ENCODE results near the gene CFAP54. TPM values are rescaled to one million over a fixed set of nuclear protein-coding genes. Genes with fewer than 3 reads are reported as not detected.

The CFAP54 gene
- total and polyA plus RNA-seq, 2 experiments from 2014 or later, result 0.07 to 0.76 TPM

DNA sequence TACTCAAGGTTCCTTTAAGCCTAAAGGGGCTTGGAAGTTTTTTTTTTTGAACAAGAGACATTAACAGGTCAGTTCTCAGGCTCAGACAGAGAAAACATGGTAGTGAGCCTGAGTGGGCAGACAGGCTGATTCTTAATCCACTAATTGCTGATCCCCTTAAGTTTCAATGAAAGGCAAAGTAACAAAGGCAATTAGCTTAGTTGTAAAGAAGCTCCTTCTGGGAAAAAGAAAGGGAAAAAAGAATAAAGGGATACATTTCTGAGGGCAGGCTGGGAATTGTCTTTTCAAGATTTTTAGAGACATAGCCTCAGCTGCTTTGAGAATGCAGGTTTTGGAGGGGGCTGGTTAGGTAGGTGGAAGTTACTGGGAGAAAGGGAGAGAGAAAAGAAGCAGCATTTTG is 133.8 kb downstream of the CFAP54 start (continued):
- TF ChIP-seq, protein P1, sequence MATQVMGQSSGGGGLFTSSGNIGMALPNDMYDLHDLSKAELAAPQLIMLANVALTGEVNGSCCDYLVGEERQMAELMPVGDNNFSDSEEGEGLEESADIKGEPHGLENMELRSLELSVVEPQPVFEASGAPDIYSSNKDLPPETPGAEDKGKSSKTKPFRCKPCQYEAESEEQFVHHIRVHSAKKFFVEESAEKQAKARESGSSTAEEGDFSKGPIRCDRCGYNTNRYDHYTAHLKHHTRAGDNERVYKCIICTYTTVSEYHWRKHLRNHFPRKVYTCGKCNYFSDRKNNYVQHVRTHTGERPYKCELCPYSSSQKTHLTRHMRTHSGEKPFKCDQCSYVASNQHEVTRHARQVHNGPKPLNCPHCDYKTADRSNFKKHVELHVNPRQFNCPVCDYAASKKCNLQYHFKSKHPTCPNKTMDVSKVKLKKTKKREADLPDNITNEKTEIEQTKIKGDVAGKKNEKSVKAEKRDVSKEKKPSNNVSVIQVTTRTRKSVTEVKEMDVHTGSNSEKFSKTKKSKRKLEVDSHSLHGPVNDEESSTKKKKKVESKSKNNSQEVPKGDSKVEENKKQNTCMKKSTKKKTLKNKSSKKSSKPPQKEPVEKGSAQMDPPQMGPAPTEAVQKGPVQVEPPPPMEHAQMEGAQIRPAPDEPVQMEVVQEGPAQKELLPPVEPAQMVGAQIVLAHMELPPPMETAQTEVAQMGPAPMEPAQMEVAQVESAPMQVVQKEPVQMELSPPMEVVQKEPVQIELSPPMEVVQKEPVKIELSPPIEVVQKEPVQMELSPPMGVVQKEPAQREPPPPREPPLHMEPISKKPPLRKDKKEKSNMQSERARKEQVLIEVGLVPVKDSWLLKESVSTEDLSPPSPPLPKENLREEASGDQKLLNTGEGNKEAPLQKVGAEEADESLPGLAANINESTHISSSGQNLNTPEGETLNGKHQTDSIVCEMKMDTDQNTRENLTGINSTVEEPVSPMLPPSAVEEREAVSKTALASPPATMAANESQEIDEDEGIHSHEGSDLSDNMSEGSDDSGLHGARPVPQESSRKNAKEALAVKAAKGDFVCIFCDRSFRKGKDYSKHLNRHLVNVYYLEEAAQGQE (IDR thresholded peaks at IDR 0.05; ENCODE audit: unreplicated experiment), result no peak
- TF ChIP-seq EZH2 (IDR thresholded peaks at IDR 0.05; ENCODE audit: low read depth, unreplicated experiment), result no peak
- TF ChIP-seq ZNF114 (CRISPR knock-in tag; IDR thresholded peaks at IDR 0.05), result no peak
- TF ChIP-seq ZNF331 (CRISPR knock-in tag; IDR thresholded peaks at IDR 0.05; ENCODE audit: low read depth), result no peak
- no peak for TF ChIP-seq POLR2AphosphoS5 (IDR thresholded peaks at IDR 0.05; ENCODE audit: low read depth)
- TF ChIP-seq STAT1 (IDR thresholded peaks at IDR 0.05; ENCODE audit: unreplicated experiment), result no peak
- no peak for TF ChIP-seq JUNB (IDR thresholded peaks at IDR 0.05; ENCODE audit: unreplicated experiment)
- TF ChIP-seq, protein P2, sequence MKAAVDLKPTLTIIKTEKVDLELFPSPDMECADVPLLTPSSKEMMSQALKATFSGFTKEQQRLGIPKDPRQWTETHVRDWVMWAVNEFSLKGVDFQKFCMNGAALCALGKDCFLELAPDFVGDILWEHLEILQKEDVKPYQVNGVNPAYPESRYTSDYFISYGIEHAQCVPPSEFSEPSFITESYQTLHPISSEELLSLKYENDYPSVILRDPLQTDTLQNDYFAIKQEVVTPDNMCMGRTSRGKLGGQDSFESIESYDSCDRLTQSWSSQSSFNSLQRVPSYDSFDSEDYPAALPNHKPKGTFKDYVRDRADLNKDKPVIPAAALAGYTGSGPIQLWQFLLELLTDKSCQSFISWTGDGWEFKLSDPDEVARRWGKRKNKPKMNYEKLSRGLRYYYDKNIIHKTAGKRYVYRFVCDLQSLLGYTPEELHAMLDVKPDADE (IDR thresholded peaks at IDR 0.05), result no peak
- TF ChIP-seq, protein P3, sequence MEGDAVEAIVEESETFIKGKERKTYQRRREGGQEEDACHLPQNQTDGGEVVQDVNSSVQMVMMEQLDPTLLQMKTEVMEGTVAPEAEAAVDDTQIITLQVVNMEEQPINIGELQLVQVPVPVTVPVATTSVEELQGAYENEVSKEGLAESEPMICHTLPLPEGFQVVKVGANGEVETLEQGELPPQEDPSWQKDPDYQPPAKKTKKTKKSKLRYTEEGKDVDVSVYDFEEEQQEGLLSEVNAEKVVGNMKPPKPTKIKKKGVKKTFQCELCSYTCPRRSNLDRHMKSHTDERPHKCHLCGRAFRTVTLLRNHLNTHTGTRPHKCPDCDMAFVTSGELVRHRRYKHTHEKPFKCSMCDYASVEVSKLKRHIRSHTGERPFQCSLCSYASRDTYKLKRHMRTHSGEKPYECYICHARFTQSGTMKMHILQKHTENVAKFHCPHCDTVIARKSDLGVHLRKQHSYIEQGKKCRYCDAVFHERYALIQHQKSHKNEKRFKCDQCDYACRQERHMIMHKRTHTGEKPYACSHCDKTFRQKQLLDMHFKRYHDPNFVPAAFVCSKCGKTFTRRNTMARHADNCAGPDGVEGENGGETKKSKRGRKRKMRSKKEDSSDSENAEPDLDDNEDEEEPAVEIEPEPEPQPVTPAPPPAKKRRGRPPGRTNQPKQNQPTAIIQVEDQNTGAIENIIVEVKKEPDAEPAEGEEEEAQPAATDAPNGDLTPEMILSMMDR (conservative IDR thresholded peaks at IDR 0.05; ENCODE audit: low read depth in 2 of 2), result no peak

DNA sequence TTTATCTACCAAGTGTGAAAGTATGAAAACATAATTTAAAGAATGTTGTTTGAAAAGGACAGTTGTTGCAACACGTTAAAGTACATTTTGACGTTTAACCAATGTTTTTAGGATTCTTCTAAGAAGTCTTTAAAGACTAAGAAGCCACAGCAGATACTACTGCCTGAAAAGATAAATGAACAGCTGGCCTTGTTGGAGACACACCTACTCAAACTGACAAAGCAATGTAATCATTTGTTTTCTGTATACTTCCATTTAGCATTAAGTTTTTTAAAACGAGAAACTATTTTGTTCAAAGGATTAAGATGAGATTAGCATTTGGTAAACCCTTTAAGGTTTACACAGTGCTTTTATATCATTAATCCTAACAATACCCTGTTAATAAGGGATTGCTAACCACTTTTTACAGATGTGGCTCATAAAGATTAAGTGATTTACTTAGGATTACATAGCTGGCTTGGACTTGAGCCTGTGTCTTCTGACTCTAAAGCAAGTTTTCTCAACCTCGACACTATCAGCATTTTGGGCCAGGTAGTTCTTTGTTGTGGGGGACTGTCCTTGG is 134.4 kb downstream of the CFAP54 start:
- H3K27ac Mint-ChIP-seq, result no peak overlapping the region
- no peaks in the 10 kb centered on the region for H3K36me3 Mint-ChIP-seq (ENCODE audit: low read depth)
- H3K4me3 Mint-ChIP-seq, result no peak overlapping the region
- H2AFZ ChIP-seq, result no peak overlapping the region; the same call in 1 of the 2 replicates
- no peaks in the 10 kb centered on the region for H3K27me3 ChIP-seq (ENCODE audit: insufficient read depth)
- no peak overlapping the region for H3K4me3 ChIP-seq
- no peaks in the 10 kb centered on the region for H3F3A ChIP-seq (replicated peaks; ENCODE audit: low read depth)
- H3K4me2 ChIP-seq, result no peak overlapping the region
- H3K36me3 ChIP-seq (ENCODE audit: insufficient read depth), result no peaks in the 10 kb centered on the region
- no peaks in the 10 kb centered on the region for H4K20me1 ChIP-seq (replicated peaks; ENCODE audit: insufficient read depth)
- no peaks in the 10 kb centered on the region for H3K27me3 Mint-ChIP-seq (ENCODE audit: insufficient read depth, low read depth, poor library complexity)
- no peak for DNase-seq (ENCODE audit: low spot score)
- H3K9me3 Mint-ChIP-seq, result no peaks in the 10 kb centered on the region
- H3K27ac ChIP-seq (ENCODE audit: low read depth), result no peak overlapping the region
- ATAC-seq, result no peak
- H3K79me2 ChIP-seq (replicated peaks; ENCODE audit: insufficient read depth), result no peaks in the 10 kb centered on the region
- H3K4me1 ChIP-seq (ENCODE audit: insufficient read depth), result peaks cover 3% of the 10 kb centered on the region; the same call in 1 of the 2 replicates
- no peaks in the 10 kb centered on the region for H3K9me2 ChIP-seq (ENCODE audit: insufficient read depth)
- peaks cover 4% of the 10 kb centered on the region; the same call in 2 of the 3 replicates for H3K4me1 Mint-ChIP-seq
- TF ChIP-seq STAT1 (IDR thresholded peaks at IDR 0.05; ENCODE audit: unreplicated experiment) (no peak), POLR2AphosphoS5 (IDR thresholded peaks at IDR 0.05; ENCODE audit: low read depth) (no peak), ZNF114 (CRISPR knock-in tag; IDR thresholded peaks at IDR 0.05) (no peak)
- TF ChIP-seq, protein P2 (IDR thresholded peaks at IDR 0.05), result no peak
- TF ChIP-seq, protein P4, sequence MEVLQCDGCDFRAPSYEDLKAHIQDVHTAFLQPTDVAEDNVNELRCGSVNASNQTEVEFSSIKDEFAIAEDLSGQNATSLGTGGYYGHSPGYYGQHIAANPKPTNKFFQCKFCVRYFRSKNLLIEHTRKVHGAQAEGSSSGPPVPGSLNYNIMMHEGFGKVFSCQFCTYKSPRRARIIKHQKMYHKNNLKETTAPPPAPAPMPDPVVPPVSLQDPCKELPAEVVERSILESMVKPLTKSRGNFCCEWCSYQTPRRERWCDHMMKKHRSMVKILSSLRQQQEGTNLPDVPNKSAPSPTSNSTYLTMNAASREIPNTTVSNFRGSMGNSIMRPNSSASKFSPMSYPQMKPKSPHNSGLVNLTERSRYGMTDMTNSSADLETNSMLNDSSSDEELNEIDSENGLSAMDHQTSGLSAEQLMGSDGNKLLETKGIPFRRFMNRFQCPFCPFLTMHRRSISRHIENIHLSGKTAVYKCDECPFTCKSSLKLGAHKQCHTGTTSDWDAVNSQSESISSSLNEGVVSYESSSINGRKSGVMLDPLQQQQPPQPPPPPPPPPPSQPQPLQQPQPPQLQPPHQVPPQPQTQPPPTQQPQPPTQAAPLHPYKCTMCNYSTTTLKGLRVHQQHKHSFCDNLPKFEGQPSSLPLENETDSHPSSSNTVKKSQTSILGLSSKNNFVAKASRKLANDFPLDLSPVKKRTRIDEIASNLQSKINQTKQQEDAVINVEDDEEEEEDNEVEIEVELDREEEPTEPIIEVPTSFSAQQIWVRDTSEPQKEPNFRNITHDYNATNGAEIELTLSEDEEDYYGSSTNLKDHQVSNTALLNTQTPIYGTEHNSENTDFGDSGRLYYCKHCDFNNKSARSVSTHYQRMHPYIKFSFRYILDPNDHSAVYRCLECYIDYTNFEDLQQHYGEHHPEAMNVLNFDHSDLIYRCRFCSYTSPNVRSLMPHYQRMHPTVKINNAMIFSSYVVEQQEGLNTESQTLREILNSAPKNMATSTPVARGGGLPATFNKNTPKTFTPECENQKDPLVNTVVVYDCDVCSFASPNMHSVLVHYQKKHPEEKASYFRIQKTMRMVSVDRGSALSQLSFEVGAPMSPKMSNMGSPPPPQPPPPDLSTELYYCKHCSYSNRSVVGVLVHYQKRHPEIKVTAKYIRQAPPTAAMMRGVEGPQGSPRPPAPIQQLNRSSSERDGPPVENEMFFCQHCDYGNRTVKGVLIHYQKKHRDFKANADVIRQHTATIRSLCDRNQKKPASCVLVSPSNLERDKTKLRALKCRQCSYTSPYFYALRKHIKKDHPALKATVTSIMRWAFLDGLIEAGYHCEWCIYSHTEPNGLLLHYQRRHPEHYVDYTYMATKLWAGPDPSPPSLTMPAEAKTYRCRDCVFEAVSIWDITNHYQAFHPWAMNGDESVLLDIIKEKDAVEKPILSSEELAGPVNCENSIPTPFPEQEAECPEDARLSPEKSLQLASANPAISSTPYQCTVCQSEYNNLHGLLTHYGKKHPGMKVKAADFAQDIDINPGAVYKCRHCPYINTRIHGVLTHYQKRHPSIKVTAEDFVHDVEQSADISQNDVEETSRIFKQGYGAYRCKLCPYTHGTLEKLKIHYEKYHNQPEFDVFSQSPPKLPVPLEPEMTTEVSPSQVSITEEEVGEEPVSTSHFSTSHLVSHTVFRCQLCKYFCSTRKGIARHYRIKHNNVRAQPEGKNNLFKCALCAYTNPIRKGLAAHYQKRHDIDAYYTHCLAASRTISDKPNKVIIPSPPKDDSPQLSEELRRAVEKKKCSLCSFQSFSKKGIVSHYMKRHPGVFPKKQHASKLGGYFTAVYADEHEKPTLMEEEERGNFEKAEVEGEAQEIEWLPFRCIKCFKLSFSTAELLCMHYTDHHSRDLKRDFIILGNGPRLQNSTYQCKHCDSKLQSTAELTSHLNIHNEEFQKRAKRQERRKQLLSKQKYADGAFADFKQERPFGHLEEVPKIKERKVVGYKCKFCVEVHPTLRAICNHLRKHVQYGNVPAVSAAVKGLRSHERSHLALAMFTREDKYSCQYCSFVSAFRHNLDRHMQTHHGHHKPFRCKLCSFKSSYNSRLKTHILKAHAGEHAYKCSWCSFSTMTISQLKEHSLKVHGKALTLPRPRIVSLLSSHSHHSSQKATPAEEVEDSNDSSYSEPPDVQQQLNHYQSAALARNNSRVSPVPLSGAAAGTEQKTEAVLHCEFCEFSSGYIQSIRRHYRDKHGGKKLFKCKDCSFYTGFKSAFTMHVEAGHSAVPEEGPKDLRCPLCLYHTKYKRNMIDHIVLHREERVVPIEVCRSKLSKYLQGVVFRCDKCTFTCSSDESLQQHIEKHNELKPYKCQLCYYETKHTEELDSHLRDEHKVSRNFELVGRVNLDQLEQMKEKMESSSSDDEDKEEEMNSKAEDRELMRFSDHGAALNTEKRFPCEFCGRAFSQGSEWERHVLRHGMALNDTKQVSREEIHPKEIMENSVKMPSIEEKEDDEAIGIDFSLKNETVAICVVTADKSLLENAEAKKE (CRISPR knock-in tag; IDR thresholded peaks at IDR 0.05), result no peak
